ENCODE measurements around the gene YIPF3.
A peak's percentile ranks its signal among the peaks of the same experiment; 100 is the strongest.

The YIPF3 gene

GRCh38 chr6:43497129-43497396, 19.7 kb downstream of the YIPF3 start:
- FAIRE-seq (no peak), DNase-seq (ENCODE audit: insufficient read length) (no peak)
- TF ChIP-seq POLR2AphosphoS5 (IDR thresholded peaks at IDR 0.05; ENCODE audit: low read depth, low read length) (no peak), POLR2A (IDR thresholded peaks at IDR 0.05; ENCODE audit: low read depth, low read length) (no peak), TAF1 (IDR thresholded peaks at IDR 0.05; ENCODE audit: borderline replicate concordance, low read depth, low read length) (no peak)

GRCh38 chr6:43496370-43497128, 20.2 kb downstream of the YIPF3 start:
- FAIRE-seq (peak; percentile 54), DNase-seq (ENCODE audit: insufficient read length) (no peak)
- no peak for TF ChIP-seq POLR2AphosphoS5 (IDR thresholded peaks at IDR 0.05; ENCODE audit: low read depth, low read length)
- TF ChIP-seq POLR2A (IDR thresholded peaks at IDR 0.05; ENCODE audit: low read depth, low read length) = no peak
- no peak for TF ChIP-seq TAF1 (IDR thresholded peaks at IDR 0.05; ENCODE audit: borderline replicate concordance, low read depth, low read length)

GRCh38 chr6:43495409-43495941, 21.3 kb downstream of the YIPF3 start:
- FAIRE-seq = no peak
- no peak for DNase-seq (ENCODE audit: insufficient read length)
- TF ChIP-seq TAF1 (IDR thresholded peaks at IDR 0.05; ENCODE audit: borderline replicate concordance, low read depth, low read length) (no peak), POLR2A (IDR thresholded peaks at IDR 0.05; ENCODE audit: low read depth, low read length) (no peak), POLR2AphosphoS5 (IDR thresholded peaks at IDR 0.05; ENCODE audit: low read depth, low read length) (no peak)

- no peak for TF ChIP-seq POLR2A (IDR thresholded peaks at IDR 0.05; ENCODE audit: low read depth, low read length)
- no peak for TF ChIP-seq POLR2AphosphoS5 (IDR thresholded peaks at IDR 0.05; ENCODE audit: low read depth, low read length)
- TF ChIP-seq TAF1 (IDR thresholded peaks at IDR 0.05; ENCODE audit: borderline replicate concordance, low read depth, low read length) = no peak
- DNase-seq (ENCODE audit: insufficient read length) (no peak), FAIRE-seq (no peak)
Observed at GRCh38 chr6:43494766-43495165, 22.0 kb downstream of the YIPF3 start.

GRCh38 chr6:43494321-43494720, 22.4 kb downstream of the YIPF3 start:
- no peak for TF ChIP-seq TAF1 (IDR thresholded peaks at IDR 0.05; ENCODE audit: borderline replicate concordance, low read depth, low read length)
- TF ChIP-seq POLR2AphosphoS5 (IDR thresholded peaks at IDR 0.05; ENCODE audit: low read depth, low read length) = no peak
- TF ChIP-seq POLR2A (IDR thresholded peaks at IDR 0.05; ENCODE audit: low read depth, low read length) = no peak
- no peak for FAIRE-seq
- DNase-seq (ENCODE audit: insufficient read length) = no peak

GRCh38 chr6:43493833-43494232, 22.9 kb downstream of the YIPF3 start:
- TF ChIP-seq TAF1 (IDR thresholded peaks at IDR 0.05; ENCODE audit: borderline replicate concordance, low read depth, low read length) = no peak
- TF ChIP-seq POLR2AphosphoS5 (IDR thresholded peaks at IDR 0.05; ENCODE audit: low read depth, low read length) = no peak
- no peak for TF ChIP-seq POLR2A (IDR thresholded peaks at IDR 0.05; ENCODE audit: low read depth, low read length)
- FAIRE-seq (no peak), DNase-seq (ENCODE audit: insufficient read length) (no peak)

GRCh38 chr6:43493230-43493629, 23.5 kb downstream of the YIPF3 start:
- no peak for FAIRE-seq
- DNase-seq (ENCODE audit: insufficient read length) = no peak
- no peak for TF ChIP-seq POLR2AphosphoS5 (IDR thresholded peaks at IDR 0.05; ENCODE audit: low read depth, low read length)
- TF ChIP-seq TAF1 (IDR thresholded peaks at IDR 0.05; ENCODE audit: borderline replicate concordance, low read depth, low read length) = no peak
- TF ChIP-seq POLR2A (IDR thresholded peaks at IDR 0.05; ENCODE audit: low read depth, low read length) = no peak

GRCh38 chr6:43492673-43493072, 24.1 kb downstream of the YIPF3 start:
- TF ChIP-seq TAF1 (IDR thresholded peaks at IDR 0.05; ENCODE audit: borderline replicate concordance, low read depth, low read length) (no peak), POLR2AphosphoS5 (IDR thresholded peaks at IDR 0.05; ENCODE audit: low read depth, low read length) (no peak), POLR2A (IDR thresholded peaks at IDR 0.05; ENCODE audit: low read depth, low read length) (no peak)
- DNase-seq (ENCODE audit: insufficient read length) = no peak
- FAIRE-seq = no peak

- FAIRE-seq = no peak
- TF ChIP-seq POLR2A (IDR thresholded peaks at IDR 0.05; ENCODE audit: low read depth, low read length) (no peak), TAF1 (IDR thresholded peaks at IDR 0.05; ENCODE audit: borderline replicate concordance, low read depth, low read length) (no peak), POLR2AphosphoS5 (IDR thresholded peaks at IDR 0.05; ENCODE audit: low read depth, low read length) (no peak)
- DNase-seq (ENCODE audit: insufficient read length) = no peak
Observed at GRCh38 chr6:43491750-43492661, 24.7 kb downstream of the YIPF3 start.

GRCh38 chr6:43490523-43490939, 26.2 kb downstream of the YIPF3 start:
- FAIRE-seq (no peak), DNase-seq (ENCODE audit: insufficient read length) (no peak)
- no peak for TF ChIP-seq POLR2A (IDR thresholded peaks at IDR 0.05; ENCODE audit: low read depth, low read length)
- no peak for TF ChIP-seq TAF1 (IDR thresholded peaks at IDR 0.05; ENCODE audit: borderline replicate concordance, low read depth, low read length)
- TF ChIP-seq POLR2AphosphoS5 (IDR thresholded peaks at IDR 0.05; ENCODE audit: low read depth, low read length) = no peak

- DNase-seq (ENCODE audit: insufficient read length) = no peak
- no peak for TF ChIP-seq POLR2A (IDR thresholded peaks at IDR 0.05; ENCODE audit: low read depth, low read length)
- no peak for TF ChIP-seq POLR2AphosphoS5 (IDR thresholded peaks at IDR 0.05; ENCODE audit: low read depth, low read length)
- no peak for FAIRE-seq
Observed at GRCh38 chr6:43489277-43490072, 27.3 kb downstream of the YIPF3 start.

Measured in GM12892 (cell line).